Posterior vena cava (tissue), 2 donors: ENCODE data around the gene ZNF292. TPM values are rescaled to one million over a fixed set of nuclear protein-coding genes. Genes with fewer than 3 reads are reported as not detected.
A peak's percentile ranks its signal among the peaks of the same experiment; 100 is the strongest.

Source experiments
- DNase-seq: peaks from one replicate; pipeline ENCODE4 v3.0.0-alpha.2; 2020; ENCODE audit warnings: low spot score
- intact Hi-C, 2 donors: fragments of 100-400 bp; cut with DNase I; formaldehyde crosslinking; loops; one replicate each; pipeline versions ENCODE4 v1.14.1 to v1.14.2; 2022 to 2023
- total RNA-seq, 2 donors: library from RNA; stranded (reverse); fragmentation: NEBNext Ultra II Directional; extraction: Animal tissue kit (Norgen Biotek cat#: 25700); gene quantifications; one replicate each; pipeline ENCODE4 v1.2.1, GENCODE V29; 2021
- donor health status: DM: yes; HTN: yes; CAD: no.
- donor health status: DM: yes; HTN: yes; CAD: no.

The ZNF292 gene
- total RNA-seq, 2 donors from 2014 or later: 46.5 to 61.2 TPM

GRCh38 chr6:87200469-87201175 lies 45.3 kb downstream of the ZNF292 start:
- DNase-seq: no peak
- intact Hi-C loops: no loop called here

GRCh38 chr6:87203448-87204023 lies 48.2 kb downstream of the ZNF292 start:
- intact Hi-C loops: no loop called here
- no peak for DNase-seq

GRCh38 chr6:87209812-87210211 lies 54.4 kb downstream of the ZNF292 start:
- DNase-seq: no peak
- intact Hi-C loops: no loop called here

GRCh38 chr6:87210979-87211378 lies 55.6 kb downstream of the ZNF292 start:
- intact Hi-C loops: no loop called here
- DNase-seq: no peak

GRCh38 chr6:87212596-87212995 lies 57.2 kb downstream of the ZNF292 start:
- DNase-seq: no peak
- intact Hi-C loops: no loop called here

GRCh38 chr6:87213364-87213763 lies 58.0 kb downstream of the ZNF292 start:
- DNase-seq: no peak
- intact Hi-C loops: no loop called here

- intact Hi-C loops: no loop called here
- DNase-seq: no peak
Observed at GRCh38 chr6:87214831-87215230, 59.5 kb downstream of the ZNF292 start.

GRCh38 chr6:87220997-87221396 lies 65.6 kb downstream of the ZNF292 start:
- DNase-seq: no peak
- intact Hi-C loops: loop anchor here in 1 of 2 donors (5.0 kb wide), 1 partner anchor 1049 kb away; no protein-coding TSS in a partner anchor

GRCh38 chr6:87222676-87223075 lies 67.3 kb downstream of the ZNF292 start:
- intact Hi-C loops: loop anchor here in 1 of 2 donors (5.0 kb wide), 1 partner anchor 1050 kb away; no protein-coding TSS in a partner anchor
- DNase-seq: no peak

GRCh38 chr6:87224971-87225370 lies 69.6 kb downstream of the ZNF292 start:
- DNase-seq: no peak
- intact Hi-C loops: loop anchor here in 1 of 2 donors (5.0 kb wide), 1 partner anchor 1053 kb away; no protein-coding TSS in a partner anchor

- intact Hi-C loops: no loop called here
- DNase-seq: no peak
Observed at GRCh38 chr6:87225511-87225910, 70.1 kb downstream of the ZNF292 start.

GRCh38 chr6:87225937-87226336 lies 70.6 kb downstream of the ZNF292 start:
- intact Hi-C loops: no loop called here
- no peak for DNase-seq

GRCh38 chr6:87230801-87231200 lies 75.4 kb downstream of the ZNF292 start:
- no peak for DNase-seq
- intact Hi-C loops: loop anchor here in 1 of 2 donors (10.0 kb wide), 1 partner anchor 76 kb away; the partner anchor contains the start of gene ZNF292

GRCh38 chr6:87237804-87238203 lies 82.4 kb downstream of the ZNF292 start:
- intact Hi-C loops: loop anchor here in 1 of 2 donors (10.0 kb wide), 1 partner anchor 83 kb away; the partner anchor contains the start of gene ZNF292
- no peak for DNase-seq

GRCh38 chr6:87239098-87239635 lies 83.8 kb downstream of the ZNF292 start:
- intact Hi-C loops: loop anchor here in 1 of 2 donors (10.0 kb wide), 1 partner anchor 84 kb away; the partner anchor contains the start of gene ZNF292
- peak; percentile 59 for DNase-seq

- intact Hi-C loops: no loop called here
- no peak for DNase-seq
Observed at GRCh38 chr6:87241304-87241703, 85.9 kb downstream of the ZNF292 start.

- DNase-seq: no peak
- intact Hi-C loops: no loop called here
Observed at GRCh38 chr6:87242311-87242710, 86.9 kb downstream of the ZNF292 start.

- intact Hi-C loops: no loop called here
- DNase-seq: no peak
Observed at GRCh38 chr6:87243812-87244211, 88.4 kb downstream of the ZNF292 start.

- intact Hi-C loops: no loop called here
- DNase-seq: no peak
Observed at GRCh38 chr6:87244380-87244779, 89.0 kb downstream of the ZNF292 start.

GRCh38 chr6:87250019-87250418 lies 94.7 kb downstream of the ZNF292 start:
- DNase-seq: no peak
- intact Hi-C loops: no loop called here
